ENCODE results near the gene LIAS.

DNA sequence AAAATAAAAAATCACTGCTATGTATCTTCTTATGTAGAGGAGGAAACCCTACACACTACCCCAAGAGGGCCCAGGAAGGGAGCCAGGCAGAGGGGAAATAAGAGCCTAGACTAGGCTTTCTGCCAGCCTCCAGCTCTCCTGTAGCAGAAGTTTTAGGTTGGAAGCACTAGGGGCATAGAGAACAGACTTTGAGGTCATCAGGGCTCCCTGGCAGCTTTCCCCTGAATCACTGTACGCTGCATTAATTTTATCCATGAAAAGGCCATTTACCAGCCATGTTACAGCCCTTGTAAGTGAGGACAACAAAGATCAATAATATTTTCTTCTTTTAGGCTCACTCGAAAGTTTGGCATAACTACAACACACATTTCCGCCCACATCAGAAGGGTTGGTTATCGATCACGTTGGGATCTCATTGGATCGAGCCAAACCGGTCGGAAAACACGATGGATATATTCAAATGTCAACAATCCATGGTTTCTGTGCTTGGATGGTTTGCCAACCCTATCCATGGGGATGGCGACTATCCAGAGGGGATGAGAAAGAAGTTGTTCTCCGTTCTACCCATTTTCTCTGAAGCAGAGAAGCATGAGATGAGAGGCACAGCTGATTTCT is 24.9 kb upstream of the LIAS start:
- TF ChIP-seq EZH2 (IDR thresholded peaks at IDR 0.05) (no peak), POLR2AphosphoS5 (IDR thresholded peaks at IDR 0.05; ENCODE audit: low read depth, low read length) (no peak), ZFX (IDR thresholded peaks at IDR 0.05) (no peak)
